GM12874 (cell line): Measurements from ENCODE around the gene GUCA2A.
A peak's percentile ranks its signal among the peaks of the same experiment; 100 is the strongest.

Experiments
- CTCF ChIP-seq: IDR thresholded peaks from 2 replicates; pipeline ENCODE4 v1.5.1; 2011; ENCODE audit warnings: low read depth, mild to moderate bottlenecking, control low read depth, low read length, moderate library complexity; ENCODE audit not compliant: insufficient read depth

GUCA2A gene

GRCh38 chr1:42158189-42158588 lies 6.4 kb downstream of the GUCA2A start:
- no peak for TF ChIP-seq CTCF

- TF ChIP-seq CTCF: peak; percentile 13; the same call in 1 of the 2 replicates
Observed at GRCh38 chr1:42157667-42158066, 6.9 kb downstream of the GUCA2A start.

- no peak for TF ChIP-seq CTCF
Observed at GRCh38 chr1:42155362-42155761, 9.2 kb downstream of the GUCA2A start.

GRCh38 chr1:42154685-42155084 lies 9.9 kb downstream of the GUCA2A start:
- no peak for TF ChIP-seq CTCF

- TF ChIP-seq CTCF: no peak
Observed at GRCh38 chr1:42153624-42154023, 10.9 kb downstream of the GUCA2A start.

GRCh38 chr1:42152907-42153600 lies 11.5 kb downstream of the GUCA2A start, which contains the start of gene GUCA2B:
Gene GUCA2B, plus strand, starts transcription at chr1:42153410. Its CDS starts 41 bp downstream, at chr1:42153451.
- no peak for TF ChIP-seq CTCF

GRCh38 chr1:42152119-42152518 lies 12.4 kb downstream of the GUCA2A start:
- TF ChIP-seq CTCF: no peak
